ENCODE measurements around the gene RPGR.

DNA sequence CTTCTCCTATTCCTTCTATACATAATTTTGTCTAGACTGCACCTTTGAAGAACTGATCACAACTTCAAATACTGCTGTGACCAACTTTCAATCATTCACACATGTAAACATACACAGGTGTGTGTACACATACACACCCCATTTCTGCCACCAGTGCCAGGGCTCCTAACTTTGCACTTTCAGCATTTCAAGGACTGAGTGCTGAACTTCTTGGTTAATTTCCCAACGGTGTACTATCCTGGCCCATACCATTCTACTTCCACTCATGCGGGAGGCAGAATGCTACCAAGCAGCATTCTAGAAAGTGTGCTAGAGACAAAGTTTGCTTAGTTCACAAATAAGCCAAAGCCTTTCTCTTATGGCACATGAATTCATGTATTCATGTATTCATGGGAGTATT lies 51.2 kb downstream of the RPGR start:
- TF ChIP-seq, protein P1, sequence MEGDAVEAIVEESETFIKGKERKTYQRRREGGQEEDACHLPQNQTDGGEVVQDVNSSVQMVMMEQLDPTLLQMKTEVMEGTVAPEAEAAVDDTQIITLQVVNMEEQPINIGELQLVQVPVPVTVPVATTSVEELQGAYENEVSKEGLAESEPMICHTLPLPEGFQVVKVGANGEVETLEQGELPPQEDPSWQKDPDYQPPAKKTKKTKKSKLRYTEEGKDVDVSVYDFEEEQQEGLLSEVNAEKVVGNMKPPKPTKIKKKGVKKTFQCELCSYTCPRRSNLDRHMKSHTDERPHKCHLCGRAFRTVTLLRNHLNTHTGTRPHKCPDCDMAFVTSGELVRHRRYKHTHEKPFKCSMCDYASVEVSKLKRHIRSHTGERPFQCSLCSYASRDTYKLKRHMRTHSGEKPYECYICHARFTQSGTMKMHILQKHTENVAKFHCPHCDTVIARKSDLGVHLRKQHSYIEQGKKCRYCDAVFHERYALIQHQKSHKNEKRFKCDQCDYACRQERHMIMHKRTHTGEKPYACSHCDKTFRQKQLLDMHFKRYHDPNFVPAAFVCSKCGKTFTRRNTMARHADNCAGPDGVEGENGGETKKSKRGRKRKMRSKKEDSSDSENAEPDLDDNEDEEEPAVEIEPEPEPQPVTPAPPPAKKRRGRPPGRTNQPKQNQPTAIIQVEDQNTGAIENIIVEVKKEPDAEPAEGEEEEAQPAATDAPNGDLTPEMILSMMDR (conservative IDR thresholded peaks at IDR 0.05; ENCODE audit: low read length), result no peak
- no peak for TF ChIP-seq EZH2phosphoT487 (IDR thresholded peaks at IDR 0.05; ENCODE audit: borderline replicate concordance, low read depth, low read length)
